22Rv1 (cell line): Measurements from ENCODE around the gene STAG3.
"Not testable (repeated sequence)": the region's sequence is repeated elsewhere in the genome, so short reads cannot be mapped to it uniquely, and the experiment has no call there.

ENCODE experiments used
- CTCF ChIP-seq: fragments of 450-650 bp; IDR thresholded peaks from 2 replicates; pipeline ENCODE4 v1.5.1; 2017; ENCODE audit warnings: mild to moderate bottlenecking
- ZFX ChIP-seq: fragments of 450-650 bp; IDR thresholded peaks from 2 replicates; pipeline ENCODE4 v1.6.1; 2017; ENCODE audit warnings: antibody characterized with exemption, borderline replicate concordance

DNA sequence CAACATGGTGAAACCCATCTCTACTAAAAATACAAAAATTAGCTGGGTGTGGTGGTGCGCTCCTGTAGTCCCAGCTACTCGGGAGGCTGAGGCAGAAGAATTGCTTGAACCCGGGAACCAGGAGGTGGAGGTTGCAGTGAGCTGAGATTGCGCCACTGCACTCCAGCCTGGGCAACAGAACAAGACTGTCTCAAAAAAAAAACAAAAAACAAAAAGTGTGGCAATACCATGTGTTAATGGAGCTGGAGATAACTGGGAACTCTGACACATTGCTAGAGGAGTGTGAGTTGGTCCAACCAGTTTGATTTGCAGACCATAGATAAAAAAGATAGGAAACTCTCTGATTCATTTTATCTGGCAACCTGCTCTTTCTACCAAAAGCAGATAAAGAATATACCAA is 31.4 kb upstream of the STAG3 start:
- not testable (repeated sequence) for TF ChIP-seq CTCF, ZFX
